Omental fat pad (tissue), 4 donors: ENCODE results near the gene SLC38A8. TPM values are rescaled to one million over a fixed set of nuclear protein-coding genes. Genes with fewer than 3 reads are reported as not detected.

Experiments used
- ATAC-seq: fragments of 150-250 bp; one replicate; pipeline ENCODE4 v1.9.1; 2016; ENCODE audit warnings: mild to moderate bottlenecking, moderate library complexity; ENCODE audit not compliant: low FRiP score
- DNase-seq: peaks from one replicate; pipeline ENCODE4 v3.0.0-alpha.2; 2019; ENCODE audit warnings: low spot score
- total RNA-seq, 4 donors: library from RNA; depleted of rRNA; stranded (reverse); fragments of >200 nt; gene quantifications; one replicate each; pipeline ENCODE4 v1.1.0, GENCODE V29; 2016
- TF ChIP-seq, protein P1 (sequence below), 3 donors: fragments of 450-650 bp; IDR thresholded peaks; one replicate each; pipeline ENCODE4 v1.5.1; 2016 to 2017; ENCODE audit warnings: antibody characterized with exemption in 3 of 3, mild to moderate bottlenecking in 3 of 3, moderate library complexity in 2 of 3

SLC38A8 gene
- total RNA-seq, 4 donors from 2014 or later = not detected

DNA sequence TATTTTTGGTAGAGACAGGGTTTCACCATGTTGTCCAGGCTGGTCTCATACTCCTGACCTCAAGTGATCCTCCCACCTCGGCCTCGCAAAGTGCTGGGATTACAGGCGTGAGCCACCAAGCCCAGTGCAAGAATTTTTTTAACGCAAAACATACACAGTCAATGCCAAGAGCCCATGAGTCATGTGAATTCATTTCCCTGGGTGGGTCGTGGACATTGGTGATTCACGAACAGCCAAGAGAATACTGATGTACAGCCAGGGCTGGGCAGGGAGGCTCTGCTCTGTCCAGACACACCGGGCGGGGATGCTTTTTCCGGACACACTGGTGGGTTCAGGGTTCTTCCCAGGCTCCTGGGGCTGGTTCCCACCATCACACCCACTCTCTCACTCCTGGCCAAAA lies 17.7 kb downstream of the SLC38A8 start:
- no peak for ATAC-seq
- DNase-seq = no peak
- TF ChIP-seq, protein P1, sequence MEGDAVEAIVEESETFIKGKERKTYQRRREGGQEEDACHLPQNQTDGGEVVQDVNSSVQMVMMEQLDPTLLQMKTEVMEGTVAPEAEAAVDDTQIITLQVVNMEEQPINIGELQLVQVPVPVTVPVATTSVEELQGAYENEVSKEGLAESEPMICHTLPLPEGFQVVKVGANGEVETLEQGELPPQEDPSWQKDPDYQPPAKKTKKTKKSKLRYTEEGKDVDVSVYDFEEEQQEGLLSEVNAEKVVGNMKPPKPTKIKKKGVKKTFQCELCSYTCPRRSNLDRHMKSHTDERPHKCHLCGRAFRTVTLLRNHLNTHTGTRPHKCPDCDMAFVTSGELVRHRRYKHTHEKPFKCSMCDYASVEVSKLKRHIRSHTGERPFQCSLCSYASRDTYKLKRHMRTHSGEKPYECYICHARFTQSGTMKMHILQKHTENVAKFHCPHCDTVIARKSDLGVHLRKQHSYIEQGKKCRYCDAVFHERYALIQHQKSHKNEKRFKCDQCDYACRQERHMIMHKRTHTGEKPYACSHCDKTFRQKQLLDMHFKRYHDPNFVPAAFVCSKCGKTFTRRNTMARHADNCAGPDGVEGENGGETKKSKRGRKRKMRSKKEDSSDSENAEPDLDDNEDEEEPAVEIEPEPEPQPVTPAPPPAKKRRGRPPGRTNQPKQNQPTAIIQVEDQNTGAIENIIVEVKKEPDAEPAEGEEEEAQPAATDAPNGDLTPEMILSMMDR (IDR thresholded peaks at IDR 0.05) = no peak

DNA sequence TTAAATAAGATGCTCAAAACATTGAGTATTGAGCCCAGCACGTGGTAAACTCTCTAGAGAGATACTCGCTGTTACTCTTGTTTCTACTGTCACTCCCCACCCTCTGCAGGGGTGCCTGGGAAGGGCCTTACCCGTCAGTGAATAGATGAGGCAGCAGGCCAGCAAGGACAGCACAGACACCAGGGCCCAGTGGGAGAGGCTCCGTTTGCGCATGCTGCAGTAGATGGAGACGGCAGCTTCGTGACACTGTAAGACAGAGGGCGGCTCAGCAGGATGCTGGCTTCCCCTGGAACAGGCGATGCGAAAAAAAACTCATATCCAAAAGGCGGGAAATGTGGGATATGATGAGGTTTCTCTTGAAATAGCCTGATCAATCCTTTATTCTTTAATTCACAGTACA lies 20.0 kb downstream of the SLC38A8 start:
- TF ChIP-seq, protein P1 (IDR thresholded peaks at IDR 0.05) = no peak
- DNase-seq = no peak
- ATAC-seq = no peak

DNA sequence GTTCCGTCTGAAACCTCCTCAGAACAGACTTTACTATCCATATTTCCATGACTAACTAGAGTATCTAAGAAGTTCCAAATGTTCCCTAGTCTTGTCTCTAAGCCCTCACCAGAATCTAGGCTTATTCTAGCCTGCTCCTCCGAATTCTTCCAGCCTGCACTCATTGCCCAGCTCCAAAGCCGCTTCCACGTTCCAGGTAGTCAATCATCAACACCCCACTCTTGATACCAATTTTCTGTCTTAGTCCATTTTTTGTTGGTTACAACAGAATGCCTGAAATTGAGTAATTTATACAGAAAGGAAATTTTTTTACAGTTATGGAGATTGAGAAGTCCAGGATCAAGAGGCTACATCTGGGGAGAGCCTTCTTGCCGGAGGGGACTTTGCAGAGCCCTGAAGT lies 21.1 kb downstream of the SLC38A8 start:
- DNase-seq (no peak), ATAC-seq (no peak)
- TF ChIP-seq, protein P1 (IDR thresholded peaks at IDR 0.05) = no peak

DNA sequence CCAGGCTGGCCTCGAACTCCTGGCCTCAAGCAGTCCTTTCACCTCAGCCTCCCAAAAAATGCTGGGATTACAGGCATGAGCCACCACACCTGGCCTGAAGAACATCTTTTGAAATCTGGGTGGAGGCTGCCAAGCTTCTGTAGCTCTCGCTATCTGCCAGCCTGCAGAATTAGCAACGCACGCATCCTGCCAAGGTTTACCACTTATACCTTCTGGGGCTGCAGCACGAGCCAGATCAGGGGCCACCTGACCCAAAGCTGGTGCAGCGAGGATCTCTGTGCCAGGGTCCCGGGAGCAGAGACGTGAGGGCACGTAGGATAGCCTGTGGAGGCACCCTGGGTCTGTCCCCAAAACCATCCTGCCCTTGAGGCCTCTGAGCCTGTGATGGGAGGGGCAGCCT lies 22.2 kb downstream of the SLC38A8 start:
- no peak for ATAC-seq
- no peak for DNase-seq
- TF ChIP-seq, protein P1 (IDR thresholded peaks at IDR 0.05) = no peak

DNA sequence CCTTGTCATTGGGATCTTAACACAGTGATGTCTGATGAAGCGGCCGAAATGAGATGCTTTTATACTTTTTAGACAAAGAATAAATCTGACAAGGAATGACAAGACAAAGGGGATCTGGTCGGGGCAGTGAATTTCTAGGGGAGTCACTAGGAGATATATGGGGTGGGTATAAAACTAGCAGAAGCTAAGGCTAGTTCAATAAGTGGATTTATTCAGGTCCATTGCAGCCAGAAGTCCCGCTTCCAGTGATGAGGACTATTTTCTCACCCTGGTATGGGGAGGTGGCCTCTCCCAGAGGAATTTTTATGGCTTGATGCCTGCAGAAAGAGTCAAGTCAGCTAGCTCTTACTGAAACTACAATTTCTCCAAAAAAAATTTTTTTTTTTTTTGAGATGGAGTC lies 23.9 kb downstream of the SLC38A8 start:
- no peak for ATAC-seq
- no peak for DNase-seq
- TF ChIP-seq, protein P1 (IDR thresholded peaks at IDR 0.05) = no peak

DNA sequence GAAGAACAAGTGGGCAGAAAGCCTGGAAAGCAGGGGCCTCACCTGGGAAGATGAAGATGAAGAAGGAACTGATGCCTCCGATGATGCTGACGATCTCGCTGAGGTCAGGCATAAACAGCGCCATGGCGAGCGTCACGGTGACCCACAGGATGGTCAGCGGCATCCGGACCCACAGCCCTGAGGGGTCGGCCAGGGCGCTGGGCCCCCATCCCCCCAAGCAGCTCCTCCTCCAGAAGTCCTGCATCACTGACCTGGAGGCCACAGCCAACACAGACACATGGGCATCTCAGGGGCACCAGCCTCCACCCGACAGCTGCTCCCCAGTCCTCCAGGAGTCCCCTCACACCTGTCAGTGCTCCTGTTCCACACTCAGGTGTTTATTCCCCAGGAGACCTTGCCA lies 26.1 kb downstream of the SLC38A8 start:
- DNase-seq = no peak
- TF ChIP-seq, protein P1 (IDR thresholded peaks at IDR 0.05) = no peak
- no peak for ATAC-seq

DNA sequence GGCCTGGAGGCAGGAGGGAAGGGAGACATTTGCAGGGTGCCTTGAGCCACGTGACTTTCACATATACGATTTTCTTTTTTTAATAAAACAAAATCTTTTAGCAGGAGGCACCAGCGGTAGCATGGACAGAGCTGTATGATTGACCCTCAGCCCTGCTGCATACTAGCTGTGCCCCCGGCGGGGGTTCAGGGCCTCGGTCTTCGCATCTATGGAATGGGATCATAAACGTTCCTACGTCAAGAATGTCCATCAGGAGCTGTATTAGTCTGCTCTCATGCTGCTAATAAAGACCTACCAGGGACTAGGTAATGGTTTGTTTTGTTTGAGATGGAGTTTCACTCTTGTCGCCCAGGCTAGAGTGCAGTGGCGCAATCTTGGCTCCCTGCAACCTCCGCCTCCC lies 27.2 kb downstream of the SLC38A8 start:
- DNase-seq = no peak
- TF ChIP-seq, protein P1 (IDR thresholded peaks at IDR 0.05) = no peak
- no peak for ATAC-seq
